ENCODE measurements around the gene PARD6A.

DNA sequence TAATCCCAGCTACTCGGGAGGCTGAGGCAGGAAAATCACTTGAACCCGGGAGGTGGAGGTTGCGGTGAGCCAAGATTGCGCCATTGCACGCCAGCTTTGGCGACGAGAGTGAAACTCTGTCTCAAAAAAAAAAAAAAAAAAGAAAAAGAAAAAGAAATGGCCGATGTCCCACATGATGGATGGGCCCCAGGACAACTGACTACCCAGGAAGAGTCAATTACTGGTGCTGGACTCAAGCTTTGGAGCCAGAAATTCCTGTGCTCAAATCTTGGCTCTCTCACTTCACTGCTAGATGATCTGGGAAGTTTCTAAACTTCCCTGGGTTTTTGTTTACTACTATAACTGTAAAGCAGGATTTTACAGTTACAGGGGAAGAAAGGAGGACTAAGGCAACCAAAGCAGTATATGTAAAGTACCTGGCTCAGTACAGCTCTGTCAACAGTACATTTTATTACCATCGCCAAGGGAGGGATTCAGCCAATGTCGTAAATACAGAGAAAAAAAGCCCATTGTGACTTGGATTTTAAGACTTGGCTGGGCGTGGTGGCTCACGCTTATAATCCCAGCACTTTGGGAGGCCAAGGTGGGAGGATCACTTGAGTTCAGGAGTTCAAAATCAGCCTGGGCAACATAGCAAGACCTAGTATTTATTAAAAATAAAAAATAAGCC lies 17.7 kb downstream of the PARD6A start:
- TF ChIP-seq, protein P1, sequence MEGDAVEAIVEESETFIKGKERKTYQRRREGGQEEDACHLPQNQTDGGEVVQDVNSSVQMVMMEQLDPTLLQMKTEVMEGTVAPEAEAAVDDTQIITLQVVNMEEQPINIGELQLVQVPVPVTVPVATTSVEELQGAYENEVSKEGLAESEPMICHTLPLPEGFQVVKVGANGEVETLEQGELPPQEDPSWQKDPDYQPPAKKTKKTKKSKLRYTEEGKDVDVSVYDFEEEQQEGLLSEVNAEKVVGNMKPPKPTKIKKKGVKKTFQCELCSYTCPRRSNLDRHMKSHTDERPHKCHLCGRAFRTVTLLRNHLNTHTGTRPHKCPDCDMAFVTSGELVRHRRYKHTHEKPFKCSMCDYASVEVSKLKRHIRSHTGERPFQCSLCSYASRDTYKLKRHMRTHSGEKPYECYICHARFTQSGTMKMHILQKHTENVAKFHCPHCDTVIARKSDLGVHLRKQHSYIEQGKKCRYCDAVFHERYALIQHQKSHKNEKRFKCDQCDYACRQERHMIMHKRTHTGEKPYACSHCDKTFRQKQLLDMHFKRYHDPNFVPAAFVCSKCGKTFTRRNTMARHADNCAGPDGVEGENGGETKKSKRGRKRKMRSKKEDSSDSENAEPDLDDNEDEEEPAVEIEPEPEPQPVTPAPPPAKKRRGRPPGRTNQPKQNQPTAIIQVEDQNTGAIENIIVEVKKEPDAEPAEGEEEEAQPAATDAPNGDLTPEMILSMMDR (IDR thresholded peaks at IDR 0.05): no peak
- TF ChIP-seq POLR2A (IDR thresholded peaks at IDR 0.05) (no peak), EP300 (IDR thresholded peaks at IDR 0.05) (no peak)
